Stomach (tissue), 9 donors: ENCODE results near the gene ASIC4. TPM values are rescaled to one million over a fixed set of nuclear protein-coding genes. Genes with fewer than 3 reads are reported as not detected.
A peak's percentile ranks its signal among the peaks of the same experiment; 100 is the strongest.

Experiments used
- DNase-seq, 2 donors: peaks; one replicate each; pipeline versions ENCODE4 v3.0.0 to v3.0.0-alpha.2; 2013 to 2019
- H3K27ac ChIP-seq, 5 donors: fragments of 200-600 bp in 4 of 5; sonication (generic) in 4 of 5; one replicate each; pipeline ENCODE4 v1.5.1; 2013 to 2019; ENCODE audit warnings: mild to moderate bottlenecking in 1 of 5, moderate library complexity in 1 of 5
- H3K27me3 ChIP-seq, 3 donors: fragments of 200-600 bp; sonication (generic); one replicate each; pipeline ENCODE4 v1.5.1; 2017 to 2019; ENCODE audit warnings: mixed run types in 1 of 3
- H3K36me3 ChIP-seq, 4 donors: fragments of 200-600 bp; sonication (generic); 1 replicate in 3 of 4; 2 replicates in 1 of 4; pipeline ENCODE4 v1.5.1; 2016 to 2019
- H3K4me1 ChIP-seq, 4 donors: fragments of 200-600 bp; sonication (generic); one replicate each; pipeline ENCODE4 v1.5.1; 2016 to 2019
- H3K4me3 ChIP-seq, 4 donors: fragments of 200-600 bp; sonication (generic) in 3 of 4; one replicate each; pipeline ENCODE4 v1.5.1; 2016 to 2019; ENCODE audit warnings: mild to moderate bottlenecking in 1 of 4
- H3K9me3 ChIP-seq, 4 donors: fragments of 200-600 bp; sonication (generic); one replicate each; pipeline ENCODE4 v1.5.1; 2016 to 2019
- EP300 ChIP-seq: sonication (generic); formaldehyde crosslinking; IDR thresholded peaks from one replicate; pipeline ENCODE4 v1.6.1; 2017; ENCODE audit warnings: antibody characterized with exemption
- POLR2A ChIP-seq, 4 donors: fragments of 450-650 bp; IDR thresholded peaks; one replicate each; pipeline ENCODE4 v1.6.1; 2016; ENCODE audit warnings: antibody characterized with exemption in 4 of 4, control low read depth in 2 of 4, mild to moderate bottlenecking in 1 of 4, moderate library complexity in 1 of 4
- POLR2AphosphoS5 ChIP-seq, 3 donors: sonication (generic); formaldehyde crosslinking; IDR thresholded peaks; one replicate each; pipeline ENCODE4 v1.6.1; 2016; ENCODE audit warnings: antibody characterized with exemption in 3 of 3
- WGBS, 5 donors: extraction: QIAGEN DNeasy Blood & Tissue Kit in 3 of 5; methylation state at CpG; one replicate each; pipeline versions ENCODE4 v1.1.5 to v1.1.7; 2013 to 2018; 5-methylcytosine and 5-hydroxymethylcytosine counted together
- intact Hi-C: fragments of 100-400 bp; cut with DNase I; formaldehyde crosslinking; loops from one replicate; pipeline ENCODE4 v1.15.1; 2023; ENCODE audit warnings: low total_unique reads
- polyA plus RNA-seq, 3 donors: library from polyadenylated mRNA; stranded (reverse); fragments of 200-250 nt; gene quantifications; one replicate each; pipeline ENCODE4 v1.2.3, GENCODE V29; 2013
- total RNA-seq, 5 donors: library from RNA; depleted of rRNA; stranded (reverse); fragments of >200 nt; gene quantifications; one replicate each; pipeline versions ENCODE4 v1.1.0 to v1.2.3, GENCODE V29; 2014 to 2016
- TF ChIP-seq, protein P1 (sequence below), 7 experiments: fragments of 450-650 bp in 4 of 7; fragments of 200-600 bp in 3 of 7; sonication (generic) in 3 of 7; IDR thresholded peaks; one replicate each; pipeline ENCODE4 v1.5.1; 2016 to 2019; ENCODE audit warnings: antibody characterized with exemption in 7 of 7, control low read depth in 2 of 7, mild to moderate bottlenecking in 1 of 7
- donor health status: healthy with polysubstance abuse.
- donor health status: Bipolar disorder and iron deficiency.
- donor health status: healthy.

The ASIC4 gene
- total and polyA plus RNA-seq, 8 donors: 2.0 to 11.0 TPM; not detected in 6

DNA sequence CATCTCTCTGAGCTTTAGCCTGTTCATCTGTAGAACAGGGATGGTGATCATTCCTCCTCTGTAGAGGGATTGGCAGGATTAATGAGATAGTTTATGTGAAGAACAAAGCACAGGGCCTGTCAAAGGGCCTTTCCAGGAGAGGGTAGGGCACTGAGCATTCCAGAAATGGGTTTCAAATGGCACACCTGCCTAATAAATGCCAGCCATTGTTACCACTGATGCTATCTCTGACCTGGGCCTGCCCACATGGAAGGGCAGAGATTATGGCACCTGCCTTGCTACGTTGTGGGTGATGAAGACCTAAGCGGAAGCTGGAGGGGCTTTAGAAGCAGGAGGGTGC lies 46.6 kb upstream of the ASIC4 start:
- Histone ChIP-seq H3K9me3 (no peaks in the 10 kb centered on the region), H3K36me3 (peaks cover 0 to 54% (median 12%) of the 10 kb centered on the region in 4 donors), H3K27me3 (peaks cover 0 to 10% (median 0%) of the 10 kb centered on the region in 3 donors), H3K4me3 (no peak overlapping the region), H3K4me1 (peaks cover 0 to 50% (median 25%) of the 10 kb centered on the region in 4 donors), H3K27ac (peak overlapping the region in 2 of 5 donors; percentile 23 to 51)
- no peak for DNase-seq
- 33 to 55% (median 46%) methylated on average over 2 of the region's 2 CpGs for WGBS, 5 donors
- intact Hi-C loops: no loop called here
- TF ChIP-seq POLR2AphosphoS5 (IDR thresholded peaks at IDR 0.05) (no peak), EP300 (no peak), POLR2A (IDR thresholded peaks at IDR 0.05) (no peak)
- TF ChIP-seq, protein P1, sequence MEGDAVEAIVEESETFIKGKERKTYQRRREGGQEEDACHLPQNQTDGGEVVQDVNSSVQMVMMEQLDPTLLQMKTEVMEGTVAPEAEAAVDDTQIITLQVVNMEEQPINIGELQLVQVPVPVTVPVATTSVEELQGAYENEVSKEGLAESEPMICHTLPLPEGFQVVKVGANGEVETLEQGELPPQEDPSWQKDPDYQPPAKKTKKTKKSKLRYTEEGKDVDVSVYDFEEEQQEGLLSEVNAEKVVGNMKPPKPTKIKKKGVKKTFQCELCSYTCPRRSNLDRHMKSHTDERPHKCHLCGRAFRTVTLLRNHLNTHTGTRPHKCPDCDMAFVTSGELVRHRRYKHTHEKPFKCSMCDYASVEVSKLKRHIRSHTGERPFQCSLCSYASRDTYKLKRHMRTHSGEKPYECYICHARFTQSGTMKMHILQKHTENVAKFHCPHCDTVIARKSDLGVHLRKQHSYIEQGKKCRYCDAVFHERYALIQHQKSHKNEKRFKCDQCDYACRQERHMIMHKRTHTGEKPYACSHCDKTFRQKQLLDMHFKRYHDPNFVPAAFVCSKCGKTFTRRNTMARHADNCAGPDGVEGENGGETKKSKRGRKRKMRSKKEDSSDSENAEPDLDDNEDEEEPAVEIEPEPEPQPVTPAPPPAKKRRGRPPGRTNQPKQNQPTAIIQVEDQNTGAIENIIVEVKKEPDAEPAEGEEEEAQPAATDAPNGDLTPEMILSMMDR (IDR thresholded peaks at IDR 0.05): no peak

DNA sequence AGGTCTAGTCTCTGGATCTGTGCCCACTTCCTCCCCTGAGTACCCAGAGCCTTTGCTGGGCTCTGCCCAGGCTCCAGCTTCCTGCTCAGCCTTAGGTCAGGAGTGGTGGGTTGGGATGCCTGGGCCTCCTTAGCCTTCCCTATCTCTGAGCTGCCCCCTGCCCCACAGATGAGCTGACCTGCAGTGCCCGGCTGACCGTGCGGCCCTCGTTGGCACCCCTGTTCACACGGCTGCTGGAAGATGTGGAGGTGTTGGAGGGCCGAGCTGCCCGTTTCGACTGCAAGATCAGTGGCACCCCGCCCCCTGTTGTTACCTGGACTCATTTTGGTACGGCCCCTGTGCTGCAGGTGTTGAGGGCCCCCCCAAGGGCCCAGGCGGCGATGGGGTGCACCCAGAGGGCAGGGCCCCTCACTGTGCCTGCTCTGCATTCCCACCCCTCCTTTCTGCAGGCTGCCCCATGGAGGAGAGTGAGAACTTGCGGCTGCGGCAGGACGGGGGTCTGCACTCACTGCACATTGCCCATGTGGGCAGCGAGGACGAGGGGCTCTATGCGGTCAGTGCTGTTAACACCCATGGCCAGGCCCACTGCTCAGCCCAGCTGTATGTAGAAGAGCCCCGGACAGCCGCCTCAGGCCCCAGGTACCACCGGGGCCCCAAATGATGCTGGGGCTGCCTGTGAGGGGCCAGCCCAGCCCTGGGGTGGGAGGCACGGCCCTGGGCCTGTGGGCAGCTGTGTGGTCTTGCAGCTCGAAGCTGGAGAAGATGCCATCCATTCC lies 45.7 kb upstream of the ASIC4 start:
- H3K4me1 ChIP-seq: peaks cover 0 to 48% (median 24%) of the 10 kb centered on the region in 4 donors

DNA sequence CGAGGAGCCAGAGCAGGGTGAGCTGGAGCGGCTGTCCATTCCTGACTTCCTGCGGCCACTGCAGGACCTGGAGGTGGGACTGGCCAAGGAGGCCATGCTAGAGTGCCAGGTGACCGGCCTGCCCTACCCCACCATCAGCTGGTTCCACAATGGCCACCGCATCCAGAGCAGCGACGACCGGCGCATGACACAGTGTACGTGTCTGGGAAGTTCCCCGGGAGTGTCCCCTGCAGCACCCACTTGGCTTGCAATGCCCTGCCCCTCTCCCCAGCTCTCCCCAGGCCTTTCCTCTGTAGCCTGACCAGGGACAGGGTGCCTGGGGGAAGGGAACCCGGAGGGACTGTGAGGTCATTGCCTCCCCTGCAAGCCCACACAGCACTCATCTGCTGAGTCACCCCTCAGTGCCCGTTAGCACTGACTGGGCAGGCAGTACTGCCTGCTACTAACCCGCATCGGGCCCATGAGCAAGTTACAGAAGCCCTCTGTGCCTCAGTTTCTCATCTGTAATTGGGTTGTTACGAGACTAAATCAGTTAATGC lies 45.0 kb upstream of the ASIC4 start:
- Histone ChIP-seq H3K36me3 (peaks cover 0 to 60% (median 18%) of the 10 kb centered on the region in 4 donors), H3K4me3 (no peak overlapping the region), H3K27ac (peak overlapping the region in 2 of 5 donors; percentile 23 to 47), H3K9me3 (no peaks in the 10 kb centered on the region), H3K27me3 (peaks cover 0 to 21% (median 0%) of the 10 kb centered on the region in 3 donors), H3K4me1 (peaks cover 0 to 43% (median 20%) of the 10 kb centered on the region in 4 donors)
- intact Hi-C loops: no loop called here
- no peak for DNase-seq
- WGBS, 5 donors: 74 to 91% (median 89%) methylated on average over 4 to 16 of the region's 16 CpGs
- peak in 1 of 3 donors; percentile 10 for TF ChIP-seq POLR2AphosphoS5 (IDR thresholded peaks at IDR 0.05)
- TF ChIP-seq, protein P1 (IDR thresholded peaks at IDR 0.05): no peak
- TF ChIP-seq EP300: no peak
- TF ChIP-seq POLR2A (IDR thresholded peaks at IDR 0.05): no peak

More for the DNA sequence above, 45.7 kb upstream of the ASIC4 start:
- no peak for DNase-seq
- Histone ChIP-seq H3K9me3 (no peaks in the 10 kb centered on the region), H3K36me3 (peaks cover 0 to 58% (median 15%) of the 10 kb centered on the region in 4 donors), H3K27ac (peak overlapping the region in 2 of 5 donors; percentile 23 to 51), H3K27me3 (peaks cover 0 to 18% (median 0%) of the 10 kb centered on the region in 3 donors), H3K4me3 (no peak overlapping the region)
- intact Hi-C loops: no loop called here
- 89 to 92% (median 92%) methylated on average over 17 to 23 of the region's 23 CpGs for WGBS, 5 donors
- TF ChIP-seq POLR2AphosphoS5 (IDR thresholded peaks at IDR 0.05) (no peak), EP300 (no peak), POLR2A (IDR thresholded peaks at IDR 0.05) (no peak)
- TF ChIP-seq, protein P1 (IDR thresholded peaks at IDR 0.05): no peak

DNA sequence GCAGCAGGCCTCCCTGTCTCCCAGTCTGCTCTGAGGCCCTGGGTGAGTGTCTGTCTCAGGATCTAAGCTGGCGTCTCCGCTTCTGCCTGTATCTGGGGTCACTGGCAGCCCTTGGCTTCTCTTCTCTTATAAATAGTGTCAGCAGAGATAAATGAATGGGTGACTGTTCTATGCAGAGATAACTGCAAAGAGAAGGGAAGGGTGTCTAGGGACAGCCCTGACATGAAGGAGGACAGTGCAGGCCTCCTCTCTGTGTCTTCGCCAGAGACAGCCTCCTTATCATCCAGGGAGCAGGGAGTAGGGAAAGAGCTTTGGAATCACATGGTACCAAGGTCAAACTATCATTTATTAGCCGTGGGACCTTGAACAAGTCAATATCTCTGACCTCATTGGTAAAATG lies 43.9 kb upstream of the ASIC4 start:
- Histone ChIP-seq H3K4me3 (no peak overlapping the region), H3K9me3 (no peaks in the 10 kb centered on the region), H3K4me1 (peaks cover 0 to 36% (median 14%) of the 10 kb centered on the region in 4 donors), H3K27me3 (peaks cover 0 to 22% (median 0%) of the 10 kb centered on the region in 3 donors), H3K36me3 (peaks cover 0 to 48% (median 12%) of the 10 kb centered on the region in 4 donors), H3K27ac (peak overlapping the region in 1 of 5 donors; percentile 23)
- TF ChIP-seq, protein P1 (IDR thresholded peaks at IDR 0.05): no peak
- TF ChIP-seq POLR2AphosphoS5 (IDR thresholded peaks at IDR 0.05) (no peak), EP300 (no peak), POLR2A (IDR thresholded peaks at IDR 0.05) (no peak)
- DNase-seq: no peak
- intact Hi-C loops: no loop called here
- WGBS, 5 donors: 60 to 76% (median 66%) methylated on average over 4 of the region's 4 CpGs
